HG03558 (cell line): ENCODE data around the gene MYO1B.
"Not testable (repeated sequence)": the region's sequence is repeated elsewhere in the genome, so short reads cannot be mapped to it uniquely, and the experiment has no call there.

ENCODE experiments used
- ATAC-seq: cut with Tn5 transposase; IDR thresholded peaks from one replicate; pipeline ENCODE4 v1.9.1; 2021; ENCODE audit warnings: moderate number of reproducible peaks; ENCODE audit not compliant: unreplicated experiment; ENCODE audit errors: extremely low read depth

Gene MYO1B

GRCh38 chr2:191432121-191432520 is 186.9 kb downstream of the MYO1B start:
- ATAC-seq = no peak

GRCh38 chr2:191434072-191434471 is 188.9 kb downstream of the MYO1B start:
- no peak for ATAC-seq

- no peak for ATAC-seq
Measured at GRCh38 chr2:191435141-191435540, 189.9 kb downstream of the MYO1B start.

- no peak for ATAC-seq
Measured at GRCh38 chr2:191436368-191437055, 191.3 kb downstream of the MYO1B start.

GRCh38 chr2:191439481-191439880 is 194.3 kb downstream of the MYO1B start:
- ATAC-seq = no peak

- ATAC-seq = no peak
Measured at GRCh38 chr2:191441496-191442214, 196.5 kb downstream of the MYO1B start.

GRCh38 chr2:191443446-191443845 is 198.2 kb downstream of the MYO1B start:
- no peak for ATAC-seq

- no peak for ATAC-seq
Measured at GRCh38 chr2:191446910-191447309, 201.7 kb downstream of the MYO1B start.

GRCh38 chr2:191451116-191451515 is 205.9 kb downstream of the MYO1B start:
- no peak for ATAC-seq

- ATAC-seq = no peak
Measured at GRCh38 chr2:191452065-191452464, 206.9 kb downstream of the MYO1B start.

- ATAC-seq = no peak
Measured at GRCh38 chr2:191453761-191454160, 208.6 kb downstream of the MYO1B start.

- ATAC-seq = not testable (repeated sequence)
Measured at GRCh38 chr2:191456506-191456905, 211.3 kb downstream of the MYO1B start.

- no peak for ATAC-seq
Measured at GRCh38 chr2:191459158-191459557, 214.0 kb downstream of the MYO1B start.

GRCh38 chr2:191462370-191462769 is 217.2 kb downstream of the MYO1B start:
- no peak for ATAC-seq

GRCh38 chr2:191463790-191464189 is 218.6 kb downstream of the MYO1B start:
- ATAC-seq = no peak

- ATAC-seq = no peak
Measured at GRCh38 chr2:191465766-191466420, 220.7 kb downstream of the MYO1B start.

GRCh38 chr2:191467113-191467512 is 221.9 kb downstream of the MYO1B start:
- no peak for ATAC-seq

- ATAC-seq = no peak
Measured at GRCh38 chr2:191470306-191470705, 225.1 kb downstream of the MYO1B start.

- no peak for ATAC-seq
Measured at GRCh38 chr2:191474464-191474863, 229.3 kb downstream of the MYO1B start.
